ENCODE results near the gene AGGF1. TPM values are rescaled to one million over a fixed set of nuclear protein-coding genes. Genes with fewer than 3 reads are reported as not detected.
"Not testable (repeated sequence)": the region's sequence is repeated elsewhere in the genome, so short reads cannot be mapped to it uniquely, and the experiment has no call there.

The AGGF1 gene
- total and polyA plus RNA-seq, 12 donors: 6.7 to 33.7 (median 24.7) TPM

GRCh38 chr5:77074745-77075144, 44.5 kb downstream of the AGGF1 start:
- 91 to 96% (median 95%) methylated on average over 4 of the region's 4 CpGs for WGBS, 4 donors
- Histone ChIP-seq H3K4me3 (no peak overlapping the region), H3K9me3 (replicated peaks in 1 of 3) (no peaks in the 10 kb centered on the region), H3K27ac (no peak overlapping the region), H3K27me3 (no peaks in the 10 kb centered on the region), H3K4me1 (replicated peaks in 1 of 2) (peaks cover 5 to 6% of the 10 kb centered on the region in 2 donors), H3K36me3 (replicated peaks in 1 of 2) (no peaks in the 10 kb centered on the region)
- DNase-seq: no peak
- TF ChIP-seq CTCF (IDR thresholded peaks at IDR 0.05) (no peak), POLR2A (IDR thresholded peaks at IDR 0.05) (no peak)
- intact Hi-C loops (cut with DNase I): loop anchor here in 1 of 2 donors (10.0 kb wide), 1 partner anchor 200 kb away; no protein-coding TSS in a partner anchor

GRCh38 chr5:77076961-77077828, 47.0 kb downstream of the AGGF1 start:
- H3K27ac ChIP-seq: peak overlapping the region in 4 of 5 donors; percentile 60 to 85 (median 72)
- intact Hi-C loops (cut with DNase I): loop anchor here in 1 of 2 donors (10.0 kb wide), 1 partner anchor 202 kb away; no protein-coding TSS in a partner anchor
- WGBS, 4 donors: 2 to 20% (median 2%) methylated on average over 4 to 105 of the region's 105 CpGs
- H3K9me3 ChIP-seq (replicated peaks in 1 of 3): no peaks in the 10 kb centered on the region
- H3K4me3 ChIP-seq: peak overlapping the region in 3 of 4 donors; percentile 32 to 83 (median 37)
- TF ChIP-seq CTCF (IDR thresholded peaks at IDR 0.05) (peak in 3 of 6 experiments; percentile 81 to 83 (median 83)), POLR2A (IDR thresholded peaks at IDR 0.05) (peak in 1 of 2 donors; percentile 36)
- peaks cover 5 to 6% of the 10 kb centered on the region in 2 donors for H3K4me1 ChIP-seq (replicated peaks in 1 of 2)
- no peaks in the 10 kb centered on the region for H3K27me3 ChIP-seq
- no peaks in the 10 kb centered on the region for H3K36me3 ChIP-seq (replicated peaks in 1 of 2)
- peak; percentile 75 to 84 (median 79) for DNase-seq

GRCh38 chr5:77077829-77078176, 47.6 kb downstream of the AGGF1 start:
- no peaks in the 10 kb centered on the region for H3K27me3 ChIP-seq
- no peaks in the 10 kb centered on the region for H3K36me3 ChIP-seq (replicated peaks in 1 of 2)
- intact Hi-C loops (cut with DNase I): loop anchor here in 1 of 2 donors (10.0 kb wide), 1 partner anchor 203 kb away; no protein-coding TSS in a partner anchor
- DNase-seq: no peak
- peak overlapping the region in 3 of 5 donors; percentile 64 to 85 (median 79) for H3K27ac ChIP-seq
- WGBS, 4 donors: 19 to 55% (median 21%) methylated on average over 5 to 12 of the region's 12 CpGs
- H3K4me1 ChIP-seq (replicated peaks in 1 of 2): peaks cover 5 to 6% of the 10 kb centered on the region in 2 donors
- H3K9me3 ChIP-seq (replicated peaks in 1 of 3): no peaks in the 10 kb centered on the region
- H3K4me3 ChIP-seq: peak overlapping the region in 2 of 4 donors; percentile 32 to 83
- TF ChIP-seq CTCF (IDR thresholded peaks at IDR 0.05): no peak
- no peak for TF ChIP-seq POLR2A (IDR thresholded peaks at IDR 0.05)

GRCh38 chr5:77080479-77080878, 50.3 kb downstream of the AGGF1 start:
- DNase-seq; intact Hi-C loops (cut with DNase I); H3K27ac ChIP-seq; H3K27me3 ChIP-seq; H3K4me1 ChIP-seq (replicated peaks in 1 of 2); H3K36me3 ChIP-seq (replicated peaks in 1 of 2); H3K4me3 ChIP-seq; H3K9me3 ChIP-seq (replicated peaks in 1 of 3): not testable (repeated sequence)
- 93 to 96% (median 95%) methylated on average over 8 to 11 of the region's 11 CpGs for WGBS, 4 donors

All from adrenal gland (tissue), 12 donors.